Putamen (tissue), 1 donor: ENCODE results near the gene PEPD.

ENCODE experiments used
- DNase-seq: peaks from one replicate; pipeline ENCODE4 v3.0.0-alpha.2; 2016; ENCODE audit warnings: low spot score

PEPD gene

GRCh38 chr19:33472691-33473652 is 48.6 kb downstream of the PEPD start:
- peak; percentile 46 for DNase-seq

- no peak for DNase-seq
Measured at GRCh38 chr19:33472226-33472625, 49.4 kb downstream of the PEPD start.

GRCh38 chr19:33471111-33471996 is 50.2 kb downstream of the PEPD start:
- DNase-seq, result no peak

GRCh38 chr19:33470686-33471085 is 50.9 kb downstream of the PEPD start:
- no peak for DNase-seq

- DNase-seq, result no peak
Measured at GRCh38 chr19:33470040-33470330, 51.6 kb downstream of the PEPD start.

- no peak for DNase-seq
Measured at GRCh38 chr19:33469171-33470039, 52.2 kb downstream of the PEPD start.

- no peak for DNase-seq
Measured at GRCh38 chr19:33468361-33469170, 53.0 kb downstream of the PEPD start.

- DNase-seq, result no peak
Measured at GRCh38 chr19:33467851-33468250, 53.7 kb downstream of the PEPD start.

- no peak for DNase-seq
Measured at GRCh38 chr19:33465834-33466233, 55.8 kb downstream of the PEPD start.

GRCh38 chr19:33465371-33465770 is 56.2 kb downstream of the PEPD start:
- no peak for DNase-seq

GRCh38 chr19:33464733-33465115 is 56.9 kb downstream of the PEPD start:
- no peak for DNase-seq

- no peak for DNase-seq
Measured at GRCh38 chr19:33464010-33464732, 57.4 kb downstream of the PEPD start.

GRCh38 chr19:33463199-33463598 is 58.4 kb downstream of the PEPD start:
- peak; percentile 47 for DNase-seq

- no peak for DNase-seq
Measured at GRCh38 chr19:33462112-33462791, 59.3 kb downstream of the PEPD start.

GRCh38 chr19:33461256-33462111 is 60.1 kb downstream of the PEPD start:
- DNase-seq, result no peak

- DNase-seq, result no peak
Measured at GRCh38 chr19:33460221-33460908, 61.2 kb downstream of the PEPD start.

- no peak for DNase-seq
Measured at GRCh38 chr19:33459222-33460090, 62.1 kb downstream of the PEPD start.
